Measurements from ENCODE around the gene PITHD1. TPM values are rescaled to one million over a fixed set of nuclear protein-coding genes. Genes with fewer than 3 reads are reported as not detected.

PITHD1 gene
- total and polyA plus RNA-seq, 2 donors from 2014 or later, result 40.4 to 57.7 TPM

GRCh38 chr1:23803674-23804073 lies 25.5 kb downstream of the PITHD1 start:
- Histone ChIP-seq H3K36me3 (ENCODE audit: control insufficient read depth in 2 of 3, insufficient read depth in 3 of 3, low read length in 3 of 3) (peaks cover 3 to 23% (median 13%) of the 10 kb centered on the region in 3 donors), H3K27ac (ENCODE audit: low read depth in 2 of 2, low read length in 2 of 2) (no peak overlapping the region), H3K4me3 (ENCODE audit: low read length in 3 of 3) (no peak overlapping the region), H3K9ac (ENCODE audit: low read length in 3 of 3) (no peak overlapping the region), H3K9me3 (ENCODE audit: control insufficient read depth in 2 of 3, insufficient read depth in 1 of 3, low read length in 3 of 3) (no peaks in the 10 kb centered on the region), H3K4me1 (ENCODE audit: control insufficient read depth in 2 of 3, insufficient read depth in 2 of 3, low read depth in 1 of 3, low read length in 3 of 3) (peaks cover 0 to 18% (median 13%) of the 10 kb centered on the region in 3 donors), H3K27me3 (ENCODE audit: control insufficient read depth, insufficient read depth, low read length) (no peaks in the 10 kb centered on the region)
- intact Hi-C loops (cut with DNase I), result no loop called here
- DNase-seq, result no peak
- no peak for FAIRE-seq
- TF ChIP-seq CTCF (IDR thresholded peaks at IDR 0.05; ENCODE audit: borderline replicate concordance, extremely low read depth, insufficient read depth), result no peak

DNA sequence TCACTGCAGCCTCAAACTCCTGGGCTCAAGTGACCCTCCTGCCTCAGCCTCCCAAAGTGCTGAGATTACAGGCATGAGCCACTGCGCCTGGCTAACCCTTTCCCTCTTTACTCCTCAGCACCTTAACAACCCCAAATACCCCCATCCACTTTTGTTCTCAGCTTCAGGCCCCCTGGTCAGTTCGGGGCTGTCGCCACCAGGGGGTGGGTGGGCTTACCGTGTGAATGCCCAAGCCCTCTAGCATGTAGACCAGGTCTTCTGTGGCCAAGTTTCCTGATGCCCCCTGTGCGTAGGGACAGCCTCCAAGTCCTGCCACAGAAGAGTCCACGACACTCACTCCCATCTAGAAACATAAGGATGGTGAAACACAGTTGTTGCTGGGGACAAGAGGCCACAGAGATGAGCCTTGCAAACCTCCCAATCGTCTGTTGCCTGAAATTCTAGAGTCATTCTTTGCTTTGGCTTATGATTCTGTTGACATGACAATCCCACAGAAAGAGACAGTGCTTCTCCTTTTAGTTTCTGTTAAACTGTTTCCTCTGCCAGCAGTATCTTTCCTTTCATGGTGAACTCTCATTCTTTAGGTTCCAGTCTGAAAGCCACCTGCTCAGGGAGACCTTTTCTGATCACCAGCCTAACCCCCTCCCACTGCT lies 26.1 kb downstream of the PITHD1 start:
- Histone ChIP-seq H3K27me3 (ENCODE audit: control insufficient read depth, insufficient read depth, low read length) (no peaks in the 10 kb centered on the region), H3K9me3 (ENCODE audit: control insufficient read depth in 2 of 3, insufficient read depth in 1 of 3, low read length in 3 of 3) (no peaks in the 10 kb centered on the region), H3K4me1 (ENCODE audit: control insufficient read depth in 2 of 3, insufficient read depth in 2 of 3, low read depth in 1 of 3, low read length in 3 of 3) (peaks cover 0 to 13% (median 10%) of the 10 kb centered on the region in 3 donors), H3K9ac (ENCODE audit: low read length in 3 of 3) (no peak overlapping the region), H3K27ac (ENCODE audit: low read depth in 2 of 2, low read length in 2 of 2) (no peak overlapping the region), H3K36me3 (ENCODE audit: control insufficient read depth in 2 of 3, insufficient read depth in 3 of 3, low read length in 3 of 3) (peaks cover 3 to 23% (median 13%) of the 10 kb centered on the region in 3 donors), H3K4me3 (ENCODE audit: low read length in 3 of 3) (no peak overlapping the region)
- DNase-seq (no peak), FAIRE-seq (no peak)
- no peak for TF ChIP-seq CTCF (IDR thresholded peaks at IDR 0.05; ENCODE audit: borderline replicate concordance, extremely low read depth, insufficient read depth)
- intact Hi-C loops (cut with DNase I), result no loop called here

GRCh38 chr1:23805025-23805424 lies 26.8 kb downstream of the PITHD1 start:
- FAIRE-seq, result no peak
- intact Hi-C loops (cut with DNase I), result no loop called here

More at GRCh38 chr1:23805025-23805424, 26.8 kb downstream of the PITHD1 start:
- TF ChIP-seq CTCF (IDR thresholded peaks at IDR 0.05; ENCODE audit: borderline replicate concordance, extremely low read depth, insufficient read depth), result no peak
- Histone ChIP-seq H3K4me3 (ENCODE audit: low read length in 3 of 3) (no peak overlapping the region), H3K9ac (ENCODE audit: low read length in 3 of 3) (no peak overlapping the region), H3K27me3 (ENCODE audit: control insufficient read depth, insufficient read depth, low read length) (no peaks in the 10 kb centered on the region), H3K36me3 (ENCODE audit: control insufficient read depth in 2 of 3, insufficient read depth in 3 of 3, low read length in 3 of 3) (peaks cover 3 to 23% (median 13%) of the 10 kb centered on the region in 3 donors), H3K9me3 (ENCODE audit: control insufficient read depth in 2 of 3, insufficient read depth in 1 of 3, low read length in 3 of 3) (no peaks in the 10 kb centered on the region), H3K4me1 (ENCODE audit: control insufficient read depth in 2 of 3, insufficient read depth in 2 of 3, low read depth in 1 of 3, low read length in 3 of 3) (peaks cover 0 to 13% (median 10%) of the 10 kb centered on the region in 3 donors), H3K27ac (ENCODE audit: low read depth in 2 of 2, low read length in 2 of 2) (no peak overlapping the region)
- DNase-seq, result no peak
